ENCODE measurements around the gene PI4KA.

The PI4KA gene

DNA sequence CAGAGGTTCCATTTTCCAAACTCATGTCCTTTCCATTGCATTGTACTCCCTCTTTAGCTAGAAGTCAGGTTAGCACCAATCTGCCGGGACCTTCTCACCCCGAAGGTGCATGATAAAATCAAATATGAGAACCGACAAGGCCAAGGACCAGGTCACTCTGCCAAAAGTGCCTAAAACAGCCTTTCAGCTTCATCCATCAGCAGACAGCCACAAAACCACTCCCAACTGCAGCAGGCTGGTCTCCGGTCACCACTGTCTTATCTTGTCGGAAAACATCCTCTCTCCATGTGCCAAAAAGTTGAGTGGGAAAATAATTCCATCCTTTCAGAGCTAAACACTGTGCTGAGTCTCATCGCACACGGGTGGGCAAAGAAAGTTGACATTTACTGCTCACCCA is 1.4 kb downstream of the PI4KA start:
- Histone ChIP-seq H2AFZ (ENCODE audit: low read depth, low read length) (no peak overlapping the region), H3K27ac (ENCODE audit: low read length) (no peak overlapping the region), H3K27me3 (ENCODE audit: low read depth, low read length) (no peaks in the 10 kb centered on the region), H3K4me3 (ENCODE audit: low read length) (peak overlapping the region; percentile 98), H3K36me3 (replicated peaks; ENCODE audit: low read depth, low read length) (no peaks in the 10 kb centered on the region), H3K4me2 (ENCODE audit: low read length) (peak overlapping the region; percentile 94), H3K9ac (ENCODE audit: low read length) (peak overlapping the region; percentile 85; the same call in 1 of the 2 replicates), H3K4me1 (ENCODE audit: low read length) (peaks cover 16% of the 10 kb centered on the region), H3K79me2 (ENCODE audit: low read length) (peaks cover 67% of the 10 kb centered on the region), H3K9me3 (ENCODE audit: insufficient read depth, low read length) (no peaks in the 10 kb centered on the region), H4K20me1 (ENCODE audit: insufficient read depth, low read length) (peaks cover 28% of the 10 kb centered on the region)
- no peak for TF ChIP-seq EZH2phosphoT487 (IDR thresholded peaks at IDR 0.05; ENCODE audit: low read depth)
- TF ChIP-seq, protein P1, sequence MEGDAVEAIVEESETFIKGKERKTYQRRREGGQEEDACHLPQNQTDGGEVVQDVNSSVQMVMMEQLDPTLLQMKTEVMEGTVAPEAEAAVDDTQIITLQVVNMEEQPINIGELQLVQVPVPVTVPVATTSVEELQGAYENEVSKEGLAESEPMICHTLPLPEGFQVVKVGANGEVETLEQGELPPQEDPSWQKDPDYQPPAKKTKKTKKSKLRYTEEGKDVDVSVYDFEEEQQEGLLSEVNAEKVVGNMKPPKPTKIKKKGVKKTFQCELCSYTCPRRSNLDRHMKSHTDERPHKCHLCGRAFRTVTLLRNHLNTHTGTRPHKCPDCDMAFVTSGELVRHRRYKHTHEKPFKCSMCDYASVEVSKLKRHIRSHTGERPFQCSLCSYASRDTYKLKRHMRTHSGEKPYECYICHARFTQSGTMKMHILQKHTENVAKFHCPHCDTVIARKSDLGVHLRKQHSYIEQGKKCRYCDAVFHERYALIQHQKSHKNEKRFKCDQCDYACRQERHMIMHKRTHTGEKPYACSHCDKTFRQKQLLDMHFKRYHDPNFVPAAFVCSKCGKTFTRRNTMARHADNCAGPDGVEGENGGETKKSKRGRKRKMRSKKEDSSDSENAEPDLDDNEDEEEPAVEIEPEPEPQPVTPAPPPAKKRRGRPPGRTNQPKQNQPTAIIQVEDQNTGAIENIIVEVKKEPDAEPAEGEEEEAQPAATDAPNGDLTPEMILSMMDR (IDR thresholded peaks at IDR 0.05; ENCODE audit: low read depth, low read length): no peak

DNA sequence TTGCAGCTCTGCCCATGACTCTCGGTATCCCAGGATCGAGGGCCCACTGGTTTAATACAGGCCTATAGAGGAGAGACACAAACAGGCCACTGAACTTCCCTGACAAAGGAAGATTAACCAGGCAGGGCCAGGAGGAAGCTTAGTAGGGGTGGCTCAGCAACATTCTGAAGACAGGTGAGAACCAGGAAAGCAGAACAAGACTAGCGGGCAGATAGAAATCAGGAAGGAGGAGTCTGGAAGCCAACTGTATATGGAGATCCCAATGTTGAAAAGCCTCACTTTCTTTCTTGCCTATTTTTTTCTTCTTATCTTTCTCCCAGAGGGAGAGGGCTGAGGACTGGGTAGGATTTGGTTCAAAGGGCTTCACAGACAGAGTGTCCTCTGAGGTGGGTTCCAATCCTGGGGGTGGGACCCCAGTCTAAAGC is 5.4 kb downstream of the PI4KA start:
- Histone ChIP-seq H3K9me3 (ENCODE audit: insufficient read depth, low read length) (no peaks in the 10 kb centered on the region), H3K27ac (ENCODE audit: low read length) (no peak overlapping the region), H3K27me3 (ENCODE audit: low read depth, low read length) (no peaks in the 10 kb centered on the region), H3K4me2 (ENCODE audit: low read length) (no peak overlapping the region), H3K36me3 (replicated peaks; ENCODE audit: low read depth, low read length) (no peaks in the 10 kb centered on the region), H4K20me1 (ENCODE audit: insufficient read depth, low read length) (peaks cover 36% of the 10 kb centered on the region), H3K4me1 (ENCODE audit: low read length) (peaks cover 9% of the 10 kb centered on the region), H2AFZ (ENCODE audit: low read depth, low read length) (no peak overlapping the region), H3K79me2 (ENCODE audit: low read length) (peaks cover 87% of the 10 kb centered on the region), H3K4me3 (ENCODE audit: low read length) (no peak overlapping the region), H3K9ac (ENCODE audit: low read length) (no peak overlapping the region)
- TF ChIP-seq, protein P1 (IDR thresholded peaks at IDR 0.05; ENCODE audit: low read depth, low read length): no peak
- TF ChIP-seq EZH2phosphoT487 (IDR thresholded peaks at IDR 0.05; ENCODE audit: low read depth): no peak

DNA sequence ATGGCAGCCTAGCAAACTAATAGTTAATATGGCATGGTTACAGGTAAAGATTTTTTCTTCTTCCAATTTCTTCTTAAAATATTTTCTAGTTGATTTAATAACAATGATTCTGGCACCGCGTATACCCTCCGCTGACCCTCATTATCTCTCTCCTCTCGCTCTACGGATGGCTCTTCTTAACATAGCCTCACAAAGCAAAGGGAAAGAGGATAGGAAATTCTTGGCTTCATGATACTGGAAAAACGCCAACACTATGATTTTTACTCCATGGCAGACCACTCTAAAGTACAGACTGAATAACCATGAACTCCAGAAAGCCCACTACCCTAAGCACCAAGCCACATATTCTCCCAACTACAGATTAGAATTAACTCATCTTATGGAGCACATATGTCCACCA is 6.1 kb downstream of the PI4KA start:
- H3K79me2 ChIP-seq (ENCODE audit: low read length): peaks cover 87% of the 10 kb centered on the region
- H3K4me2 ChIP-seq (ENCODE audit: low read length): no peak overlapping the region
- no peaks in the 10 kb centered on the region for H3K27me3 ChIP-seq (ENCODE audit: low read depth, low read length)
- H2AFZ ChIP-seq (ENCODE audit: low read depth, low read length): no peak overlapping the region
- no peaks in the 10 kb centered on the region for H3K9me3 ChIP-seq (ENCODE audit: insufficient read depth, low read length)
- no peak overlapping the region for H3K4me3 ChIP-seq (ENCODE audit: low read length)
- no peak overlapping the region for H3K9ac ChIP-seq (ENCODE audit: low read length)
- H3K36me3 ChIP-seq (replicated peaks; ENCODE audit: low read depth, low read length): no peaks in the 10 kb centered on the region
- TF ChIP-seq EZH2phosphoT487 (IDR thresholded peaks at IDR 0.05; ENCODE audit: low read depth): no peak
- TF ChIP-seq, protein P1 (IDR thresholded peaks at IDR 0.05; ENCODE audit: low read depth, low read length): no peak
- no peak overlapping the region for H3K27ac ChIP-seq (ENCODE audit: low read length)
- H3K4me1 ChIP-seq (ENCODE audit: low read length): peaks cover 6% of the 10 kb centered on the region
- peaks cover 35% of the 10 kb centered on the region for H4K20me1 ChIP-seq (ENCODE audit: insufficient read depth, low read length)

DNA sequence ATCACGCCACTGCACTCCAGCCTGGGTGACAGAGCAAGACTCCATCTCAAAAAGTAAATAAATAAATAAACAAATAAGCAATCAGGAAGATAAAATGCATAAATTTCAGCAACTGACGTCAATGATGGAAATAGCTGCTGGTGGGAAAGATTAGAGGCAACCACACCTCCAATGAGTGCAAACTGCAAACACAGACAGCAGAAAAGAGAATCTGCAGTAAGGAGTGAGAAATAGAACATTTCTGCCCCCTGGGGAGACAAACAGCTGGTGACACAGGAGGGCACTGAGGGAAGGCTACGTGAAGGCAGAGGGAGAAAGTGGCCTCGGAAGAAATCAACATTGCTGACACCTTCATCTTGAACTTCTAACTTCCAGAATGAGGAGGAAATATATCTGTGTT is 6.5 kb downstream of the PI4KA start:
- H3K4me3 ChIP-seq (ENCODE audit: low read length): no peak overlapping the region
- H2AFZ ChIP-seq (ENCODE audit: low read depth, low read length): no peak overlapping the region
- H3K27ac ChIP-seq (ENCODE audit: low read length): no peak overlapping the region
- TF ChIP-seq, protein P1 (IDR thresholded peaks at IDR 0.05; ENCODE audit: low read depth, low read length): no peak
- TF ChIP-seq EZH2phosphoT487 (IDR thresholded peaks at IDR 0.05; ENCODE audit: low read depth): no peak
- peaks cover 87% of the 10 kb centered on the region for H3K79me2 ChIP-seq (ENCODE audit: low read length)
- H3K4me2 ChIP-seq (ENCODE audit: low read length): no peak overlapping the region
- H4K20me1 ChIP-seq (ENCODE audit: insufficient read depth, low read length): peaks cover 35% of the 10 kb centered on the region
- peaks cover 2% of the 10 kb centered on the region for H3K4me1 ChIP-seq (ENCODE audit: low read length)
- H3K27me3 ChIP-seq (ENCODE audit: low read depth, low read length): no peaks in the 10 kb centered on the region
- H3K36me3 ChIP-seq (replicated peaks; ENCODE audit: low read depth, low read length): no peaks in the 10 kb centered on the region
- H3K9ac ChIP-seq (ENCODE audit: low read length): no peak overlapping the region
- no peaks in the 10 kb centered on the region for H3K9me3 ChIP-seq (ENCODE audit: insufficient read depth, low read length)
